Activated CD4-positive, CD25-positive, alpha-beta regulatory T cell (primary cell): ENCODE data around the gene FAS.
A peak's percentile ranks its signal among the peaks of the same experiment; 100 is the strongest.

Experiments
- DNase-seq, 4 experiments: peaks; one replicate each; lab custom pipeline; 2025; lab: John Stamatoyannopoulos, UW

The FAS gene

DNA sequence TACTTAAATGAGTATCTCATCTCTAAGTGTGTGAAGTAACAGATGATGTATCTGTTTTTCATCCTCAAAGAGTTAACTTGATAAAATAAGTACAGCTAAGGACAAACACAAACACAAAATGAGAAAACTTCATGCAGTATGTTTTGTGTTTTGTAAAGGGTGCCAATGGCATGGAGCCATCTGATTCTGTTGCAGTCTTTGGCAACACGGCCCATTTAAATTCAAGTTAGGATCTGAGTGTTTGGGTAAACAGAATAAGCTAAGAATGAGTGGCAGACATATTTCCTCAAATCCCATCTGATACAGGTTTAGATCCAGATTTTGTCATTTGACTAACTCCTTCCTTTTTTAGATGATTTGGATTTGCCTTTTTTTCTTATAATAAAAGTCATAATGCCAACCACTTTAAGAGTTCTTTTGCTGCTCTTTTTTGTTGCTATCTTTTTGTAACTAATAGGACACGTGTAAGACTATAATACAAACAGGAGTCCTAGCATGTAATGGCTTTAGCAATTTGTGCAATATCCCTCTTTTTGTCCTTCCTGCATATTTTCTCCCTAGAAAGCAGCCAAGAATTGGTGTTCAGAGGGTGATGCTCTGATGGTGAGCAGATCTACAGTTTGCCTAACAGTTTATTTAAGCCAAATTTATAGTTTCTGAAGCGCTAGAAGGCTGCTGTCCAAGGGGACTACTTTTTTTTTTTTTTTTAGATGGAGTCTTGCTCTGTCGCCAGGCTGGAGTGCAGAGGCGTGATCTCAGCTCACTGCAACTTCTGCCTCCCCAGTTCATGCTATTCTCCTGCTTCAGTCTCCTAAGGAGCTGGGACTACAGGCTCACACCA is 19.2 kb upstream of the FAS start:
- no peak for DNase-seq

- no peak for DNase-seq
Measured at GRCh38 chr10:88974012-88974411, 16.6 kb upstream of the FAS start.

GRCh38 chr10:88974446-88975376 is 15.9 kb upstream of the FAS start:
- no peak for DNase-seq

GRCh38 chr10:88975377-88975720 is 15.2 kb upstream of the FAS start:
- no peak for DNase-seq

DNA sequence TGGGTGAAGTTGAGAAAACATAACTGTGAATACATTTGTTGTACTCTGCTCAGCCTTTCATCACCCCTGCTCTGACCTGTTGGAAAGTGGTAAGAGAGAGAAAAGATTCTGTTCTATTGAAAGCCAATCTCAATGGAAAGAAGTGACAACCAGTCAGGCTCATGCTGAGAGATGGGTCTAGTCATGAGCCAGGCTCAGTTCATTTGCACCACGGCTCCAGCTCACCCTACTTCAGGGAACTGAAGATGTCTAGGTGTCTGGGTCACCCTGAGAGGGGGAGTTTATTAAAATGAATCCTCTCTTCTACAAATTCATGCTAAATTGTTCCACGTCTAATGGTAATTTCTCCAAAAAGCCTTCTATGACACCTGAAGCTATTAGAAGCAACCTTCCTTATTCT is 12.1 kb upstream of the FAS start:
- no peak for DNase-seq

DNA sequence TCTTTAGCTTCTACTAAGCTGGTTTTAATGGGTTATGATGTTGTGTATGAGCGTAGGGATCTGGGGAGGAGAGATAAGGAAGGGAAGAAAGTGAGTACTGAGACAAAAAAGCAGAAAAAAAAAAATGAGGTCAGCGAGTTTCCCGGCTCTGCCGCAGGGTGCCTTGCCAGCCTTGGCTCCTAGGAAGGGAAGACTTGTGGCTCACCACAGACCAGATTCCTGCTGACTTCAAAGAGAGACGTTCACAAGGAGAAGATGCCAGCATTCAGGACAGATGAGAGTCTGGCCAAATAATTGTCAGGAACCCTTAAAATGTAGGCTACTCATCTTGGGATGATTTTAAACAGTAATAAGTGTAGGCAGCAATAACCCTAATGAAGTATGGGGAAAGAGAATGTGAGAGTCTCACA is 11.4 kb upstream of the FAS start:
- DNase-seq = no peak

- DNase-seq = no peak
Measured at GRCh38 chr10:88979603-88980002, 11.0 kb upstream of the FAS start.

DNA sequence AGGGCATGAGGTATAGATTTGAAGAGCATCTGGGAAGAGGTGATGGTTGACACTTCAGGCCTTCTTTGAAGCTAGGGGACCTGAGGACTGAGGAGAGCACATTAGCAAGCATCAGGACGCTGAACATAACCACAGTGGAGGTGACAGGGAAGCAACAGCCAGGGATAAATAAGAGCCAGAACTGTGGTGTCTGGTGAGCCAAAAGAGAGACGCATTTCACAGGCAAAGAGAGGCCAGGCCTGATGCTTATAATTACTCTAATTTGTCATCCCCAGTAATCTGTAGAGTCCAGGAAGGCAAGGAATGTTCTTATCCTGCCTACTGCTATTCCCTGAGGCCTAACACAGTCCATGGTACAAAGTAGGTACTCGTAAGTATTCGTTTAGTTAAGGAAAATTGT is 10.4 kb upstream of the FAS start:
- DNase-seq = no peak

DNA sequence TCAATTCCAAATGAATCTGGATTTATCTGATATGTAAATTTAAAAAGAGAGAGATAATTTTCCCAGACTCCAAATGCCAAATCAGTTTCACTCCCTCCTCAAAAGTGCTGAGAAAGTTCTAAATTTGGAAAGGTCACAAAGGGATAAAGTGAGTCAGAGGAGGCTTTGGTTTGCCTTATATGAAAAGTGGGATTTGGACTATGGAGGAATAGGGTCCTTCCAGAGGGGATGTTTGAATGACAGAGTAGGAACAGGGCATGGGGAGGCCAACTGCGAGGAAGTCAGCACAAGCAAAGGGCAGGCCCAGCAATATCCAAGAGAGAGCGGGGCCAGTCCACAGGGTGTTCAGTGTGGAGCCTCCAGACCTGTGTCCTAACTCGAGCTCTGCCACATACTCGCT is 9.8 kb upstream of the FAS start:
- DNase-seq = no peak

GRCh38 chr10:88981435-88981834 is 9.2 kb upstream of the FAS start:
- DNase-seq = no peak

DNA sequence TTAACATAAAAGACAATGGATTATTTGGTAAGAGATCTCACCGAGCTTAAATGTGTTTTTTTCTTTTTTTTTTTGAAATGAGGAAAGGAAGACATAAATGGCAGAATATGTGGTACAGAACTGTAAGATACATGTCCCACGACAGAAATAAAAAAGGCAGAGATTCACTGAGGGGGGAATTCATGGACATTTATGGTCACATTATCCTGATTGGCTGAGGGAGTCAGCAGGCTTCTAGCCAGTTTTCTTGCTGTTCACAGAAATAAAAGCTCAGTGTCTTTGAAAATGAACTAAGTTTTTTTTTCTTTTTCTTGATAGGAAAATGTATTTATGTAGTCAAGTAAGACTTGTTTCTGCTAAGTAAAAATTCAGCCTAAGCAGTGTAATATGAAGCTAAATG is 8.2 kb upstream of the FAS start:
- DNase-seq = no peak

DNA sequence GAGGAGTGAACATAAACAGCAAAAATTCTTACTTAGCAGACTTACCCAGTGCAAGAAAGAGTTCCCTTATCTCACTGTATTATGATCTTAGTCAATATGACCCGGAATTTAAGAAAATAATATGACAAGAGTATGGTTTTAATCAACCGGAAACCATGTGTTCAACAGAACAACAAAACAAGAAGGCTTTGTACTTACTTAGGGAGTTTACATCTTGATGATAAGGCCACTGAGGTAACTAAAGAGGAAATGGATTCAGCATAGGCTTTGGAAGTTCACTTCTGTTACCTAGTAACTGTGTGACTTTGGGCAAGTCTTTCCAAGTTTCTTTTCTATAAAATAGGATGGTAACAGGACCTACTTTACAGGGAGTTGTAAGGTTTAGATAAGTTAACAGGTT is 7.4 kb upstream of the FAS start:
- no peak for DNase-seq

GRCh38 chr10:88983939-88984338 is 6.7 kb upstream of the FAS start:
- no peak for DNase-seq

- DNase-seq = no peak
Measured at GRCh38 chr10:88984525-88984924, 6.1 kb upstream of the FAS start.

DNA sequence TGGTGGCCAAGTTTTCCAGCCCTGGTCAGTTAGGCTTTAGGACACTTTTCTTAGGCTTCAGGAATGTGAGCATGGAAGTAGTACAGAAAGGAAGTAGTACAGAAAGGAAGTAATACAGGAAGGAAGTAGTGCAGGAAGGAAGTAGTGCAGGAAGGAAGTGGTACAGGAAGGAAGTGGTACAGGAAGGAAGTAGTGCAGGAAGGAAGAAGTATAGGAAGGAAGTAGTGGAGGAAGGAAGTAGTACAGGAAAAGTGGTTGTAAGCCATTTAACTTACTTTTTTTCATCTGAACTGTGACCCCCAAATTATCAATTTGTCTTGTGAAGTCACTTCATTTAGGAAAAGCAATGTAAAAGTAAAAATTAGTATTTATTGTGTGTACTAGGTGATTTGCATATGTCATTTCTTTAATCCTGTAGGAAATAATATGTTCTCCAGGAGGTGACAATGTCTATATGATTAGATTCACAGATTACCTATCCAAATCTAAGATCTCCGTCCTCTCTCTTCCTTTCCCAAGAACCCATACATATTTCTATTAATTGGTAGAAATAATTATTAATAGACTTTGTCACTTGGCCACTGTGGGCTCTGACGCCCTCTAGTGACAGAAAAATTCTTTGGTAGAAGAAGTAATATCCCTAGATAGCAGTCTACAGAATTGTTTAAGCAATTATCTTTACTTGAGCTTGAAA is 3.9 kb upstream of the FAS start:
- no peak for DNase-seq

GRCh38 chr10:88987243-88987725 is 3.3 kb upstream of the FAS start:
- no peak for DNase-seq

GRCh38 chr10:88987840-88988239 is 2.8 kb upstream of the FAS start:
- no peak for DNase-seq

DNA sequence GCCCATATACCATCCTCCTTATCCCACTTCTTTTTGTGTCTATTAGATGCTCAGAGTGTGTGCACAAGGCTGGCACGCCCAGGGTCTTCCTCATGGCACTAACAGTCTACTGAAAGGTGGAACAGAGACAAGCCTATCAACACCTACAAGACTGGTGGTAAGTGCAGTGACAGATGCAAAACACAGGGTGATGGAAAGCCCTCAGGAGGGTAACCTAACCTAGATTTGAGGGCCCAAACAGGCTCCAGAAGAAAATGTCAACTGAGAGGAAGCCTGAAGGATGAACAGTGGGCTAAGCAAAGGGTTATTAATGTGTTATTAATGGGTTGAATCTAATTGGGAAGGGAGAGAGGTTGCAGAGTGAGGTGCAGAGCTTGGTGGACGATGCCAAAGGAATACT is 1.2 kb upstream of the FAS start:
- DNase-seq = no peak

DNA sequence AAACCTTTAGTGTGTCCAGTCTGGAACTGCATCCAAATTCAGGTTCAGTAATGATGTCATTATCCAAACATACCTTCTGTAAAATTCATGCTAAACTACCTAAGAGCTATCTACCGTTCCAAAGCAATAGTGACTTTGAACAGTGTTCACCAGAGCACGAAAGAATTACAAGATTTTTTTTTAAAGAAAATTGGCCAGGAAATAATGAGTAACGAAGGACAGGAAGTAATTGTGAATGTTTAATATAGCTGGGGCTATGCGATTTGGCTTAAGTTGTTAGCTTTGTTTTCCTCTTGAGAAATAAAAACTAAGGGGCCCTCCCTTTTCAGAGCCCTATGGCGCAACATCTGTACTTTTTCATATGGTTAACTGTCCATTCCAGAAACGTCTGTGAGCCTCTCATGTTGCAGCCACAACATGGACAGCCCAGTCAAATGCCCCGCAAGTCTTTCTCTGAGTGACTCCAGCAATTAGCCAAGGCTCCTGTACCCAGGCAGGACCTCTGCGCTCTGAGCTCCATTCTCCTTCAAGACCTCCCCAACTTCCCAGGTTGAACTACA is 694 bp upstream of the FAS start:
- no peak for DNase-seq

GRCh38 chr10:88991161-88991898 is 732 bp downstream of the FAS start:
- peak; percentile 17 to 50 (median 43) for DNase-seq

DNA sequence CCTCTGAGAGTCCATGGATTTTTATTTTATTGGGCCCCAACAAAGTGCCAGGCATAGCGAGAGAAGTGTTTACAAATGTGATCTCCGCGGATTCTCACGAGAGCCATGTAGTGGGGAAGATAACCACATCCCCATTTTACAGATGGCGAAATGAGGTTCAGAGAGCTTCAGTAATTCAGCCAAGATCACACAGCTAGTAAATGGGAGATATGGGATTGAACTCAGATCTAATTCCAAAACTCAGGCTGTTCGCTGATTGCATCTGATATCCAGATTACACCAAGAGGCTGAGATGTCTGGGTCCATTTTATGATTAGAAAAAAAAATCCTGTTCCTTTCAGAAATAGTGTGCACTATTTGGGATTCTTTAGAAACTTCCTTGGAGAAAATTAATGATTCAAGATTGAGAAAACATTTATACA is 1.3 kb downstream of the FAS start:
- DNase-seq = no peak
